Ovary (tissue), 3 donors: ENCODE measurements around the gene PYGB.

Experiments used
- CTCF ChIP-seq, 3 donors: fragments of 450-650 bp in 2 of 3; fragments of 200-600 bp in 1 of 3; IDR thresholded peaks; one replicate each; pipeline versions ENCODE4 v1.5.1 to v1.8.0; 2016 to 2022; ENCODE audit warnings: antibody characterized with exemption in 3 of 3, mild to moderate bottlenecking in 1 of 3
- EP300 ChIP-seq: sonication (generic); formaldehyde crosslinking; IDR thresholded peaks from one replicate; pipeline ENCODE4 v1.6.1; 2017; ENCODE audit warnings: antibody characterized with exemption
- donor health status: DM: no; HTN: no; CAD: no.

GRCh38 chr20:25284131-25284601 is 36.3 kb downstream of the PYGB start:
- TF ChIP-seq CTCF (IDR thresholded peaks at IDR 0.05) (no peak), EP300 (no peak)
